NCI-H510A treated with DMSO at 0.1 percent for 48 hours (cell line): Measurements from ENCODE around the gene LSS.
"Not testable (repeated sequence)": the region's sequence is repeated elsewhere in the genome, so short reads cannot be mapped to it uniquely, and the experiment has no call there.

ENCODE experiments used
- DNase-seq: peaks from one replicate; lab custom pipeline; 2025; lab: John Stamatoyannopoulos, UW

LSS gene

DNA sequence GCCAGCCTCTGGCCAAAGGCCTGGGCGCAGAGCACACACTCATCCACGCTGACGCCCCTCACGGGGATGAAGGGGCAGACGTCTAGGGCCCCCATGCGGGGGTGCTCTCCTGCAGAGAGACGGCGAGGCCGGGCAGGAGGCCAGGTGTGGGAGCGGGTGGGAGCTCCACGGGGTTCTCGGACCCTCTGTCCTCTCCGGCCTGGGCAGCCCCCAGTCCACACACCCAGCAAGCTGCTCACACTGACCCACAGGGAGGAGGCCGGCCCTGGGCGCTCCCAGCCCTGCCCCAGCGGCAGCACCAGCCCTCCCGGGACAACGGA lies 75.7 kb downstream of the LSS start:
- DNase-seq, result no peak

DNA sequence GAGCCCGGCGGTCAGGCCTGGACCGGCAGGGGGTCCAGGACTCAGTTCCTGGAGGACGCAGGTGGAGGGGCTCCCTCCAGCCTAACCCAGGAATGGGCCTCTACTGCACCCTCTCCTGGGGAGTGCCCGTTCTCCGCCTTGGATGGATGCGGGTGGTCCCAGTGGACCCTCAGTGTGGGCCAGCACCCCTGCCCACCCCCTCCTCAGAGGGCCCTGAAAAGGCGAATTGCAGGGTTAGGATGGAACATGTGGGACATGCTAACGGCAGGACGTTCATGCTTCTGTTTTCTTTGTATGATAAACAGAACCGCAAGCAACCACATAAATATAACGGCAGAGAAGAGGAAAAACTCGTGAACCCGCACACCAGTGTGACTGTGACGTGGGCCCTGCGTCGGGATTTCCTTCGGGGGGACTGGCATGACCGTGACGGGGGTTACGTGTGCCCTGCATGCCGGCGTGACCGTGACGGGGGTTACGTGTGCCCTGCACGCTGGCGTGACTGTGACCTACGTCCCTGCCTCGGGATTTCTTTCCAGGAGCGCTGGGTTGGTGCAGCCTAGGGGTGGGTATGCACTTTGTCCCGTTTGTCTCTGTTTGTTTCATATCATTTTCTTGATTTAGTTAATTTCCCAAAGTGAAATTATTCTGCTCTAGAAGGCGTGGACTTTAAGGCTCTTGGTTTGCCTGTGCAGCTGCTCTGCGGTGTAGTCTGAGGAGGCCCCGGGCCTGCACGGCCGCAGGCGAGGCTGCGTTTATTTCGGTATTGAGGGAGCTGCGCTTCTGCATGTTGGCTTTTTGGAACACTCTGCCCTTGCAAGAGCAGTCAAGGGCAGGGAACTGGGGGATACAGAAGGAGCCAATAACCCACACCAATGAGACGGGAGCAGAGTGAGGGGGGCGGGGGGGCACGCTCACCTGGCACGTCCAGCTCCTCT lies 76.3 kb downstream of the LSS start:
- DNase-seq, result no peak

- no peak for DNase-seq
Measured at GRCh38 chr21:46151261-46151988, 77.1 kb downstream of the LSS start.

DNA sequence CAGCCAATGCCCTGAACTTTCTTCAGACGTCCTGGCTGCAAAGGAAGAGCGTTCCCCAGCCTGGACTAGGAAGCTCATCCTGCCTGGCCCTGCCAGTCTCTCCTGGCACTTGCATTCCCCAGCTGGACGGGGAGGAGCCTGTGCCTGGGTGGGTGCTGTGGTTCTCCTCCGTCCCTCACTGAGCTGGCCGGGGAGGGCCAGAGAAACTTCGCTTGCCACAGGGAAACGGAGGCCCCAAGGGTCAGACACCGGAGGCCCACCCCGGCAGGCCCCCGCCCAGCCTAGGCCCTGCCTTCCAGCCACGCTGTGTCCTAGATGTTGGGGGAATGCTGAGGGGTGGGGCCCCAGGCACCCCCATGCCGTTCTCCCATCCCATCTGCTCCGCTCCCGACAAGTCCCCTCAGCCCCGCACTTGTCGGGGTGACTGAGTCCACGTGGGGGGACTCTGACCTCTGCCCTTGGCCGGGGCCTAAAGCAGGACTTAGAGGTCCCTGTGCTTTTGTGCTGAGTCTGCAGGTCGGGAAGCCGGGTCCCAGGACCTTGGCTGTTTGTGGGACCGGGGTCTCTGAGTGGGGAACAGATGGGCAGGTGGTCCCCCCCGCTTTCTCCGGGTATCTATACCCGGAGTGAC lies 78.0 kb downstream of the LSS start:
- DNase-seq, result no peak

GRCh38 chr21:46150073-46150472 lies 78.5 kb downstream of the LSS start:
- no peak for DNase-seq

DNA sequence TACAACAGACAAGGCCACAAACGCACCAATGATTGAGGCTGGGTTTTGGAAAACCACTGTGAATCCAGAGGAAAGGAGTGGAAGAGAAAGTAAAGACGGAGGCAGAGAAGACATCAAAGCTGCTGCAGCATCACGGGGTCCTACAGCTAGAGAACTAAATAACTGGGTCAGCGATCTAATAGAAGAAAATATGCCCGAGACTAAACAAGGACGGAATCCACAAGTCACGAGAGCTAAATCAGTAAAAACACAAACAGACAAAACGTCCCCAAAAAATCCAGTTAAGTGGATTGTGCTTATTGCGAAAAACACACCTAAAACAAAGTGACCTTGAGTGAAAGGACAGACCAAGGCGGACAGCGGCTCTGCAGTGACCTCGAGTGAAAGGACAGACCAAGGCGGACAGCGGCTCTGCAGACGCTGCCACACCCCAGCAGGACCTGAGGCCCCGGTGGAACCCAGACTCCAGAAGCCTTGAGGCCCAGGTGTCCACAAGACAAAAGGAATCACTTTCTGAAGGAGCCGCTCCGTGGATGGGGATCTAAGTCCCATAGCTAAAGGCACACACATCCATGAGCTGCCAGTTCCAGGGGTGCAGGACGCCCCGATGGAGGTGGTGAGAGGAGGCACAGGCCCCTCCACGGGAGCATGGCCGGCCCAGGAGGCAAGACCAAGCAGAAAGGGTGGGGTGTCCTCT lies 79.2 kb downstream of the LSS start:
- DNase-seq, result no peak

DNA sequence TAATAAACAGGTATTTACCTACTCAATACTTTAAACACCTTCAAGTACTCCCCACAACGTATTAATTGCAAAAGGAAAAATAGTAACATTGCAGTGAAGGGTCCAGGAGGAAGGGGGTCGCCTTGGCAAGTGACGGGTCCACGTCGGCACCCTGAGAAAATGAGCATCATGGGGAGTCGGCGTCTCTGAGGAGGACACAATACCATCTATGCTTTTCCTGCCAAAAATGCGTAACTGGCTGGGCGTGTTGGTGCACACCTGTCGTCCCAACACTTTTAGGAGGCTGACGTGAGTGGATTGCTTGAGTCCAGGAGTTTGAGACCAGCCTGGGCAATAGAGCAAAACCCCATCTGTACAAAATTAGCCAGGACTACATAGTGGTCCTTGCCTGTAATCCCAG lies 80.5 kb downstream of the LSS start:
- no peak for DNase-seq

GRCh38 chr21:46147429-46147828 lies 81.1 kb downstream of the LSS start:
- DNase-seq, result not testable (repeated sequence)

DNA sequence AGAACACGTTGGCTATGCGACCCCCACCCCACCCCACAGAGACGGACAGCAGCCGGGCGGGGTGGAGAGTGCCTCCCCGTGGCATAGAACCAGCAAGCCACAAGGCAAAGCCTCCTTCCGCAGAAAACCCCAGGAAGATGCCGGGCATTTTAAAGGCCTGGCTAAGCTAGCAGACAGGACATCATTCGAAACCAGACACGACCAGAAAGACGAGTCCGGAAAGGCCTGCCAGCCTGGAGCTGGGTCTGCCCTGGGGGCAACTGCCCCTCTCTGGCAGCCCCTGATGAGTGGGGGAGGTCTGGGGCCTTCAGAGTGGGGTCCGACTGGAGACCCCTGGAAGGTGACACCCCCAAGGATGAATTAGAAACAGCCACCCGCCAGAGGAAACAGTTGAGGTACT lies 81.7 kb downstream of the LSS start:
- DNase-seq, result no peak

DNA sequence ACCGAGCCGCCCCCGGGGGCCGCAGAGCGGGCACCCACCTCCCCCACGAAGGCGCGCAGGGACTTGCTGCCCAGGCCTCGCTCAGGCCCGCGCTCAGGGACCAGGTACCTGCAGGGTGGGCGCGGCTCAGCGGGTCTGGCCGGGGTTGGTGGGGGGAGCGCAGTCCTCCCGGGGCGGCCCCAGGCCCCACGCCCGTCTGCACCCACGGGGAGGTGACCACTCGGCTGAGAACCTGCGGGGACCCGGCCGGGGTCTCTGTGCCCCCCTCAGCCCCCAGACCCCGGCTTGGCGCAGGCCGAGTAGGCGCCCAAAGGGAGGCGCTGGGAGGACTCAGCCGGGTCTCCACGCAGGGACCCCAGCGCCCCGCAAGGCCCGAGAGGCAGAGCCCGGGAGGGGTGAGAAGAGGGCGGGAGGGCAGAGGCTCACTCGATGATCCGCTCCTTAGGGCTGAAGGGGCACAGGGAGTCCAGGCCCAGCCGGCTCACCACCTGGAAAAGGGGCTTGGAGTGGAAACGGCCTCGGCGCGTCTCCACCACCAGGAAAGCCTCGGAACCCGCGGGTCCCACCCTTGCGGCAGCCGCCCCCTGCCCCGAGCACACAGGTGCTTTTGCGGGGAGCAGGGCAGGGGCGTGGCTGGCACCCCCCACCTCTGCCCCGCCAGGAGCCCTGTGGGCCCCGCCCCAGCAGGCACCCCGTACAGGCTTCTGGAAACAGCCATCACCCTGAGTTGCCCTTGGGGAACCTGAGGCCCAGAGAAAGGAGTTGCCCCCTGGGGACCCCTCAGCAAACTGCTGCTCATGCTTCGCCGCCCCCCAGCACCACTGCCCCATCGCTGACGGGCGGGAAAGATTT lies 82.5 kb downstream of the LSS start:
- DNase-seq, result no peak

DNA sequence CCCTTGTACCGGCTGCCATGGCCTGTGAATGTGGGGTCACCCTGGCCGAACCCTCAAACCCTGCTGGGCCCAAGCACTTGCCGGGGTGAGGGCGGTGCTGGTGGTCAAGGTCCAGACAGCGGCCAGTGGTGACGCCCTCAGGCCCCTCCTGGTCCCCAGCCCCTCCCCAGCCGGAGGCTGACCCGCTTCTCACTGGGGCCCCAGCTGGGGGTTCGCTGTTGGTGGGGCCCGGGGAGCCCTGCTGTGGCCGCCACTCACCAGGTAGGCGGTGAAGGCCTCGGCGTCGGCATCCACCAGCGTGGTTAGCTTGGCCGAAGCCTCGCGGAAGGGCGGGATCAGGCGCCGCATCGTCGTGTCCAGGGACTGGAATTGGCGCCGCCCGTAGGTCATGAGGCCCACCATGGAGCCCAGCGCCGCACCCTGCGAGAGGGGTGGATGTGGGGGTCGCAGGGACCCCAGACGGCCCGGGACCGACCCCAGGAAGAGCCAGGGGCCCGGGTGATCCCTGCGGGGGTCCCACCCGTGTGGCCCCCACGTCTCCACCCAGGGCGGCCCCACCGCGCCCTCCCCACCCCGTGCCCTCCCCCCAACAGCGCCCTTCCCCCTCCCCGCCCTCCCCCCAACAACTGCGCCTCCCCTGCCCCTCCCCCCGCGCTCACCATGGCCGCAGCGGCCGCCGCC lies 83.3 kb downstream of the LSS start:
- no peak for DNase-seq

DNA sequence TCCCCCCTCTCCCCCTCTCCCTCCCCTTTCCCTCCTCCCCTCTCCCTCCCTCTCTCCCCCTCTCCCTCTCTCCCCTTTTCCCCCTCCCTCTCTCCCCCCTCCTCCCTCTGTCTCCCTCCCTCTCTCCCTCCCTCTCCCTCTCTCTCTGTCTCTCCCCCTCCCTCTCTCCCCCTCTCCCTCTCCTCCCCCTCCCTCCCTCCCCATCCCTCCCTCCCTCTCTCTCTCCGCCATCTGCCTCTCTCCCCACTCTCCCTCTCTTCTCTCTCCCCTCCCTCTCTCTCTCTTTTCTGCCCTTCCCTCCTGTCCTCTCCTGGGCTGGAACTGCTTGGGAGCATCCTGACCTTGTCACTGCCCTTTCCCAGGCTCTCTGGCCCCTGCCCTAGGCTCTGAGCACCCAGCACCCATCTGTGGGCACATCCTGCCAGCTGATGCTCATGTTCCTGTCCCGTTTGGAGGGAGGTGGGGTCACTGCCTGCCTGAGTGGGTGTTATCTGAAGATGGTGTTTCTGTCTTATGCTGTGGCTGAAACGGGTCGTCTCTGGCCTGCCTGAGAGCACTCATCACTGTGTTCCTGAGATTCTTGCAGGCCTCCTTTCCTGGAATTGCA lies 84.0 kb downstream of the LSS start:
- no peak for DNase-seq

DNA sequence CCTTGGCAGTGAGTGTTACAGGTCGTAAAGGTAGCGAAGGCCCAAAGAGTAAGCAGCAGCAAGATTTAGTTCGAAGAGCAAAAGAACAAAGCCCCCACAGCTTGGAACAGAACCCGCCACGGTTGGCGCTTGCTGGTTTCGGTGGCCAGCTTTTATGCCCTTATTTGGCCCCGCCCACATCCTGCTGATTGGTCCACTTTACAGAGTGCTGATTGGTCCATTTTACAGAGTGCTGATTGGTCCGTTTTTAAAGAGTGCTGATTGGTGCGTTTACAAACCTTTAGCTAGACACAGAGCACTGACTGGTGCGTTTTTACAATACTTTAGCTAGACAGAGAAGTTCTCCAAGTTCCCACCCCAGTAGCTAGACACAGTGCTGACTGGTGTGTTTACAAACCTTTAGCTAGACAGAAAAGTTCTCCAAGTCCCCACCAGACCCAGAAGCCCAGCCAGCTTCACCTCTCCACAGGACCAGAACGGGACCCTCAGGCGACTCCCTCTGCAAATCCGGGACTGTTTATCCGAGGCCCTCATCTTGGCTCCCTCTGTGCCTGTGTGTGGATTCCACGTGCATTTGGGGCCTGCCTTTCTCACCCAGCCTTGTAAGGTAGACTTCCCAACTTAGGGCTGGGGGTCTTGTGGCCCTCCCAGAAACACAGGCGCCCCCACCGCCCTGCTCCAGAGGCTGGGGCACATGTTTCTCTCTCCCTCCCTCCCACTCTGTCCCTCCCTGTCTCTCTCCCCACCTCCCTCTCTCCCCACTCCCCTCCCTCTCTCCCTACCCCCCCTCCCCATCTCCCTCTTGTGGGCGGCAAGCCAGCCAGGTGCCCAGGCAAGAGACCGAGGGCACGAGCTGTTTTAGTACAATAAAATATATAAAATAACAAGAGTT lies 85.7 kb downstream of the LSS start:
- DNase-seq, result no peak

GRCh38 chr21:46141767-46142581 lies 86.6 kb downstream of the LSS start:
- no peak for DNase-seq

GRCh38 chr21:46140352-46141003 lies 88.1 kb downstream of the LSS start:
- DNase-seq, result not testable (repeated sequence)

- no peak for DNase-seq
Measured at GRCh38 chr21:46139686-46140085, 88.9 kb downstream of the LSS start.

DNA sequence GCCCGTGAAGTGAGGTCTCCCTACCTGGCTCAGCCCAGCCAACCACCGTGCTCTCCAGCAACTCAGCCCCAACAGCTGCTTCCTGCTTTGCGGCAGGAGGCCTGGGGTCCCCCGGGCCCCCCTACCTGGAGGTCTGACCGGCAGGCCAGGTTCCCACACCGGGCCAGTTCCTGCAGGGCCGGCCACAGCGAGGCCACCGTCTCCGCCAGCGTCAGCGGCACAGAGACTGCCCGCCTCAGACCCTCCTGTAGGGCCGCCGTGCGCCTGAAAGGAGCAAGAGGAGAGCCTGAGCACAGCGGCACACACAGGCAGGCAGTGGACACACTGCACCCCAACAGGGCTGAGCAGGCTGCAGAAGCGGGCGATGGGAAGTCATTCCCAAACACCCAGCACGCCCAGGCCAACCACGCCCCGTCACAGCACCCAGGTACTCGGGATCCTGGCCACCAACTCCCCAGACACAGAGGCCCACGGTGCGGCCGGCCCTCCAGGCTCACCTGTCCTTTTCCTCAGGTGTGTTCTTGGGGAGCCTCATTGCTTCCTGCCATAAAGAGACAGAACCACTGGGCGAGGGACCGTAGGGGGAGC lies 90.1 kb downstream of the LSS start:
- no peak for DNase-seq
